ENCODE results near the gene UGT2B7. TPM values are rescaled to one million over a fixed set of nuclear protein-coding genes. Genes with fewer than 3 reads are reported as not detected.

The UGT2B7 gene
- total RNA-seq, 1 experiment from 2014 or later, result not detected

- H3K4me3 ChIP-seq (ENCODE audit: low read depth in 2 of 2, low read length in 2 of 2), result no peak overlapping the region
- H3K4me1 ChIP-seq (ENCODE audit: control insufficient read depth, insufficient read depth, low read length), result no peaks in the 10 kb centered on the region
- no peak for ATAC-seq
- no peak overlapping the region for H3K27ac ChIP-seq (ENCODE audit: low read length)
- DNase-seq (ENCODE audit: low read depth, low spot score), result no peak
- POLR2A ChIA-PET, result no interaction called here
- in situ Hi-C loops (cut with HindIII; ENCODE audit: low pct_unique_long_range_greater_than_20kb, low sequenced_read_pairs), result no loop called here
- no peak for TF ChIP-seq TCF7L2 (IDR thresholded peaks at IDR 0.05; ENCODE audit: low read depth, low read length)
- no peak for TF ChIP-seq POLR2AphosphoS5 (IDR thresholded peaks at IDR 0.05; ENCODE audit: low read depth, low read length)
- TF ChIP-seq, protein P1, sequence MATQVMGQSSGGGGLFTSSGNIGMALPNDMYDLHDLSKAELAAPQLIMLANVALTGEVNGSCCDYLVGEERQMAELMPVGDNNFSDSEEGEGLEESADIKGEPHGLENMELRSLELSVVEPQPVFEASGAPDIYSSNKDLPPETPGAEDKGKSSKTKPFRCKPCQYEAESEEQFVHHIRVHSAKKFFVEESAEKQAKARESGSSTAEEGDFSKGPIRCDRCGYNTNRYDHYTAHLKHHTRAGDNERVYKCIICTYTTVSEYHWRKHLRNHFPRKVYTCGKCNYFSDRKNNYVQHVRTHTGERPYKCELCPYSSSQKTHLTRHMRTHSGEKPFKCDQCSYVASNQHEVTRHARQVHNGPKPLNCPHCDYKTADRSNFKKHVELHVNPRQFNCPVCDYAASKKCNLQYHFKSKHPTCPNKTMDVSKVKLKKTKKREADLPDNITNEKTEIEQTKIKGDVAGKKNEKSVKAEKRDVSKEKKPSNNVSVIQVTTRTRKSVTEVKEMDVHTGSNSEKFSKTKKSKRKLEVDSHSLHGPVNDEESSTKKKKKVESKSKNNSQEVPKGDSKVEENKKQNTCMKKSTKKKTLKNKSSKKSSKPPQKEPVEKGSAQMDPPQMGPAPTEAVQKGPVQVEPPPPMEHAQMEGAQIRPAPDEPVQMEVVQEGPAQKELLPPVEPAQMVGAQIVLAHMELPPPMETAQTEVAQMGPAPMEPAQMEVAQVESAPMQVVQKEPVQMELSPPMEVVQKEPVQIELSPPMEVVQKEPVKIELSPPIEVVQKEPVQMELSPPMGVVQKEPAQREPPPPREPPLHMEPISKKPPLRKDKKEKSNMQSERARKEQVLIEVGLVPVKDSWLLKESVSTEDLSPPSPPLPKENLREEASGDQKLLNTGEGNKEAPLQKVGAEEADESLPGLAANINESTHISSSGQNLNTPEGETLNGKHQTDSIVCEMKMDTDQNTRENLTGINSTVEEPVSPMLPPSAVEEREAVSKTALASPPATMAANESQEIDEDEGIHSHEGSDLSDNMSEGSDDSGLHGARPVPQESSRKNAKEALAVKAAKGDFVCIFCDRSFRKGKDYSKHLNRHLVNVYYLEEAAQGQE (IDR thresholded peaks at IDR 0.05; ENCODE audit: insufficient read depth in 1 of 2, low read depth in 2 of 2, low read length in 1 of 2), result no peak
- TF ChIP-seq SIN3A (IDR thresholded peaks at IDR 0.05; ENCODE audit: borderline replicate concordance, insufficient read depth, low read depth, low read length), result no peak
- TF ChIP-seq CTCF (IDR thresholded peaks at IDR 0.05), result no peak
- intact Hi-C loops (cut with micrococcal nuclease; ENCODE audit: unreplicated experiment), result no loop called here
- no peaks in the 10 kb centered on the region for H3K36me3 ChIP-seq (ENCODE audit: control insufficient read depth, insufficient read depth, low read length)
- no peaks in the 10 kb centered on the region for H3K27me3 ChIP-seq (ENCODE audit: control insufficient read depth, insufficient read depth, low read length)
- CTCF ChIA-PET, result no interaction called here
- no peaks in the 10 kb centered on the region for H3K9me3 ChIP-seq (ENCODE audit: control insufficient read depth, insufficient read depth, low read depth, low read length)
- no TSS peak for BruUV-seq (replicated peaks)
Observed at GRCh38 chr4:69073375-69073774, 22.9 kb upstream of the UGT2B7 start.

DNA sequence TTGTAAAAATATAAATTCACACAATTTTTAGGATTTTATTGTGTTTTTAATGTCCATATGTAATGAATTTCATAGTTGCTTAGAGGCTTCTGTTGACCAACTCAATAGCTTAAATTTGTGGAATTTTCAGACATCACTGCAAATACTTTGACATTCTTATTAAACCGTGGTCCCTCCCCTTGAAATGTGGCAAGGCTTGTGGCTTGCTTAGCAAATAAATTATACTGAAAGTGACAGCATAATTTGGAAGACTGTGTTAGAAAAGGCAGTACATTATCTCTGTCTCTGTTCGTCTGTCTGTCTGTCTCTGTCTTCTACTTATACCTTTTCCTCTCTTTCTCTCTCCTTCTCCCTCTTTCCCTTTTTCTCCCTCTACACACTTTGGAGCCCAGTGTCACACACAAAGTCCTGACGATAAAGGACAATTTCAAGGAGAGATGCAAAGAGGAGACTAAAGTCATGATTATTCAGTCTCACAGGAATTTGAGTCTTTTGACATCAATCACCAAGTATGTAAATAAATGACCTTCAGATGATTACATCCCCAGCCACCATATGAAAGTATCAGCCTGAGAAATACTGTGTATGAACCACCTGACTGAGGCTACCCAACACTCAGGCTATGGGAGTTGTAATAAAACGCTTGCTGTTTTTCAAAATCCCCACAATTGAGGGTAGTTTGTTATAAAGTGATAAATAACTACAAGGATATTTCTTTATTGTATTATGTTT, 21.0 kb upstream of the UGT2B7 start:
- Histone ChIP-seq H3K36me3 (ENCODE audit: control insufficient read depth, insufficient read depth, low read length) (no peaks in the 10 kb centered on the region), H3K27ac (ENCODE audit: low read length) (no peak overlapping the region), H3K4me3 (ENCODE audit: low read depth in 2 of 2, low read length in 2 of 2) (no peak overlapping the region), H3K27me3 (ENCODE audit: control insufficient read depth, insufficient read depth, low read length) (no peaks in the 10 kb centered on the region), H3K9me3 (ENCODE audit: control insufficient read depth, insufficient read depth, low read depth, low read length) (no peaks in the 10 kb centered on the region), H3K4me1 (ENCODE audit: control insufficient read depth, insufficient read depth, low read length) (no peaks in the 10 kb centered on the region)
- no TSS peak for BruUV-seq (replicated peaks)
- DNase-seq (ENCODE audit: low read depth, low spot score) (no peak), ATAC-seq (no peak)
- ChIA-PET CTCF (no interaction called here), POLR2A (no interaction called here)
- intact Hi-C loops (cut with micrococcal nuclease; ENCODE audit: unreplicated experiment) (no loop called here), in situ Hi-C loops (cut with HindIII; ENCODE audit: low pct_unique_long_range_greater_than_20kb, low sequenced_read_pairs) (no loop called here)
- no peak for TF ChIP-seq POLR2AphosphoS5 (IDR thresholded peaks at IDR 0.05; ENCODE audit: low read depth, low read length)
- no peak for TF ChIP-seq SIN3A (IDR thresholded peaks at IDR 0.05; ENCODE audit: borderline replicate concordance, insufficient read depth, low read depth, low read length)
- no peak for TF ChIP-seq CTCF (IDR thresholded peaks at IDR 0.05)
- TF ChIP-seq, protein P1 (IDR thresholded peaks at IDR 0.05; ENCODE audit: insufficient read depth in 1 of 2, low read depth in 2 of 2, low read length in 1 of 2), result no peak
- no peak for TF ChIP-seq TCF7L2 (IDR thresholded peaks at IDR 0.05; ENCODE audit: low read depth, low read length)
